Memory B cell (primary cell): Measurements from ENCODE around the gene CCDC91.

Experiments used
- ATAC-seq: fragments of 150-1000 bp; cut with Tn5 transposase; 2 replicates; pipeline ENCODE4 v1.10.0; 2021; ENCODE audit warnings: low read depth, mild to moderate bottlenecking, moderate library complexity
- DNase-seq, 2 donors: peaks; one replicate each; pipeline ENCODE4 v3.0.0; 2022; ENCODE audit warnings: low spot score in 2 of 2
- H3K27ac Mint-ChIP-seq: one replicate; pipeline ENCODE4 v1.8.0; 2022; ENCODE audit warnings: mild to moderate bottlenecking, moderate library complexity, mixed read lengths
- H3K27me3 Mint-ChIP-seq: one replicate; pipeline ENCODE4 v1.8.0; 2022; ENCODE audit warnings: mixed read lengths
- H3K36me3 Mint-ChIP-seq: one replicate; pipeline ENCODE4 v1.8.0; 2022; ENCODE audit warnings: mild to moderate bottlenecking, mixed read lengths
- H3K4me1 Mint-ChIP-seq: one replicate; pipeline ENCODE4 v1.8.0; 2022; ENCODE audit warnings: mixed read lengths
- H3K4me3 Mint-ChIP-seq: one replicate; pipeline ENCODE4 v1.8.0; 2022; ENCODE audit warnings: mild to moderate bottlenecking, moderate library complexity, mixed read lengths
- H3K9me3 Mint-ChIP-seq: one replicate; pipeline ENCODE4 v1.8.0; 2022; ENCODE audit warnings: mixed read lengths

The CCDC91 gene

GRCh38 chr12:28512876-28513275 lies 322.6 kb downstream of the CCDC91 start:
- ATAC-seq = no peak
- Mint-ChIP-seq H3K4me1 (peaks cover 7% of the 10 kb centered on the region), H3K4me3 (no peak overlapping the region), H3K27ac (no peak overlapping the region), H3K27me3 (no peaks in the 10 kb centered on the region), H3K36me3 (peaks cover 23% of the 10 kb centered on the region), H3K9me3 (peaks cover 7% of the 10 kb centered on the region)
- no peak for DNase-seq

GRCh38 chr12:28513983-28514382 lies 323.7 kb downstream of the CCDC91 start:
- no peak overlapping the region for H3K27ac Mint-ChIP-seq
- peaks cover 27% of the 10 kb centered on the region for H3K36me3 Mint-ChIP-seq

GRCh38 chr12:28517101-28517500 lies 326.8 kb downstream of the CCDC91 start:
- Mint-ChIP-seq H3K9me3 (peaks cover 7% of the 10 kb centered on the region), H3K27ac (no peak overlapping the region), H3K4me1 (peaks cover 7% of the 10 kb centered on the region), H3K4me3 (no peak overlapping the region), H3K27me3 (no peaks in the 10 kb centered on the region), H3K36me3 (peaks cover 26% of the 10 kb centered on the region)
- ATAC-seq (no peak), DNase-seq (no peak)

More at GRCh38 chr12:28513983-28514382, 323.7 kb downstream of the CCDC91 start:
- no peak for ATAC-seq
- peaks cover 7% of the 10 kb centered on the region for H3K4me1 Mint-ChIP-seq
- H3K9me3 Mint-ChIP-seq = peaks cover 7% of the 10 kb centered on the region
- H3K27me3 Mint-ChIP-seq = no peaks in the 10 kb centered on the region
- no peak for DNase-seq
- no peak overlapping the region for H3K4me3 Mint-ChIP-seq

GRCh38 chr12:28527631-28528249 lies 337.5 kb downstream of the CCDC91 start:
- DNase-seq (no peak), ATAC-seq (no peak)
- H3K27ac Mint-ChIP-seq = no peak overlapping the region
- H3K4me1 Mint-ChIP-seq = peaks cover 10% of the 10 kb centered on the region
- H3K4me3 Mint-ChIP-seq = no peak overlapping the region
- peaks cover 11% of the 10 kb centered on the region for H3K9me3 Mint-ChIP-seq
- peaks cover 41% of the 10 kb centered on the region for H3K36me3 Mint-ChIP-seq
- no peaks in the 10 kb centered on the region for H3K27me3 Mint-ChIP-seq

GRCh38 chr12:28535216-28535615 lies 345.0 kb downstream of the CCDC91 start:
- no peak overlapping the region for H3K4me3 Mint-ChIP-seq
- no peak for ATAC-seq
- H3K27ac Mint-ChIP-seq = no peak overlapping the region
- no peak for DNase-seq
- H3K4me1 Mint-ChIP-seq = no peaks in the 10 kb centered on the region
- H3K36me3 Mint-ChIP-seq = peaks cover 9% of the 10 kb centered on the region
- no peaks in the 10 kb centered on the region for H3K9me3 Mint-ChIP-seq
- H3K27me3 Mint-ChIP-seq = no peaks in the 10 kb centered on the region

- Mint-ChIP-seq H3K9me3 (no peaks in the 10 kb centered on the region), H3K36me3 (peaks cover 9% of the 10 kb centered on the region), H3K27me3 (no peaks in the 10 kb centered on the region), H3K4me3 (no peak overlapping the region), H3K27ac (no peak overlapping the region), H3K4me1 (no peaks in the 10 kb centered on the region)
- DNase-seq = no peak
- ATAC-seq = no peak
Observed at GRCh38 chr12:28536088-28536487, 345.8 kb downstream of the CCDC91 start.

- peaks cover 5% of the 10 kb centered on the region for H3K36me3 Mint-ChIP-seq
- H3K4me3 Mint-ChIP-seq = no peak overlapping the region
- H3K4me1 Mint-ChIP-seq = no peaks in the 10 kb centered on the region
- DNase-seq (no peak), ATAC-seq (no peak)
- no peaks in the 10 kb centered on the region for H3K27me3 Mint-ChIP-seq
- no peak overlapping the region for H3K27ac Mint-ChIP-seq
- H3K9me3 Mint-ChIP-seq = no peaks in the 10 kb centered on the region
Observed at GRCh38 chr12:28537474-28537873, 347.2 kb downstream of the CCDC91 start.

- DNase-seq (no peak), ATAC-seq (no peak)
- Mint-ChIP-seq H3K4me1 (peaks cover 4% of the 10 kb centered on the region), H3K9me3 (no peaks in the 10 kb centered on the region), H3K4me3 (no peak overlapping the region), H3K36me3 (peaks cover 13% of the 10 kb centered on the region), H3K27me3 (no peaks in the 10 kb centered on the region), H3K27ac (no peak overlapping the region)
Observed at GRCh38 chr12:28539691-28540323, 349.6 kb downstream of the CCDC91 start.

- Mint-ChIP-seq H3K27ac (no peak overlapping the region), H3K27me3 (no peaks in the 10 kb centered on the region), H3K4me3 (no peak overlapping the region), H3K4me1 (peaks cover 4% of the 10 kb centered on the region), H3K36me3 (peaks cover 11% of the 10 kb centered on the region), H3K9me3 (no peaks in the 10 kb centered on the region)
- DNase-seq (no peak), ATAC-seq (no peak)
Observed at GRCh38 chr12:28540324-28540714, 350.1 kb downstream of the CCDC91 start.

GRCh38 chr12:28543021-28543890 lies 353.0 kb downstream of the CCDC91 start:
- DNase-seq (no peak), ATAC-seq (peak; percentile 38)
- peaks cover 4% of the 10 kb centered on the region for H3K4me1 Mint-ChIP-seq
- H3K9me3 Mint-ChIP-seq = no peaks in the 10 kb centered on the region
- H3K27me3 Mint-ChIP-seq = no peaks in the 10 kb centered on the region
- H3K4me3 Mint-ChIP-seq = no peak overlapping the region
- H3K27ac Mint-ChIP-seq = peak overlapping the region; percentile 4
- peaks cover 11% of the 10 kb centered on the region for H3K36me3 Mint-ChIP-seq

GRCh38 chr12:28550757-28551704 lies 360.8 kb downstream of the CCDC91 start:
- no peak for DNase-seq
- peaks cover 5% of the 10 kb centered on the region for H3K4me1 Mint-ChIP-seq
- no peaks in the 10 kb centered on the region for H3K27me3 Mint-ChIP-seq
- H3K4me3 Mint-ChIP-seq = no peak overlapping the region
- no peak overlapping the region for H3K27ac Mint-ChIP-seq
- H3K9me3 Mint-ChIP-seq = no peaks in the 10 kb centered on the region
- ATAC-seq = no peak
- H3K36me3 Mint-ChIP-seq = peaks cover 12% of the 10 kb centered on the region

GRCh38 chr12:28552251-28552970 lies 362.2 kb downstream of the CCDC91 start:
- Mint-ChIP-seq H3K27me3 (no peaks in the 10 kb centered on the region), H3K27ac (no peak overlapping the region)

GRCh38 chr12:28555748-28556147 lies 365.5 kb downstream of the CCDC91 start:
- H3K27me3 Mint-ChIP-seq = no peaks in the 10 kb centered on the region
- H3K4me3 Mint-ChIP-seq = no peak overlapping the region
- no peak overlapping the region for H3K27ac Mint-ChIP-seq
- H3K36me3 Mint-ChIP-seq = peaks cover 16% of the 10 kb centered on the region
- ATAC-seq = no peak
- no peak for DNase-seq
- H3K9me3 Mint-ChIP-seq = no peaks in the 10 kb centered on the region
- H3K4me1 Mint-ChIP-seq = peaks cover 5% of the 10 kb centered on the region

More at GRCh38 chr12:28552251-28552970, 362.2 kb downstream of the CCDC91 start:
- ATAC-seq (no peak), DNase-seq (no peak)
- no peaks in the 10 kb centered on the region for H3K9me3 Mint-ChIP-seq
- H3K4me3 Mint-ChIP-seq = no peak overlapping the region
- peaks cover 12% of the 10 kb centered on the region for H3K36me3 Mint-ChIP-seq
- H3K4me1 Mint-ChIP-seq = peaks cover 5% of the 10 kb centered on the region
